Body of pancreas (tissue), 4 donors: ENCODE results near the gene ST7L. TPM values are rescaled to one million over a fixed set of nuclear protein-coding genes. Genes with fewer than 3 reads are reported as not detected.

Experiments
- ATAC-seq: fragments of 150-250 bp; one replicate; pipeline ENCODE4 v1.9.1; 2016
- DNase-seq, 4 donors: peaks; one replicate each; pipeline ENCODE4 v3.0.0-alpha.2; 2019
- H3K27ac ChIP-seq, 4 donors: fragments of 200-600 bp; sonication (generic); 1 replicate in 3 of 4; 2 replicates in 1 of 4; pipeline versions ENCODE4 v1.5.1 to v1.6.1; 2016 to 2019; ENCODE audit warnings: mild to moderate bottlenecking in 1 of 4, mixed read lengths in 1 of 4, moderate library complexity in 1 of 4
- H3K27me3 ChIP-seq, 2 donors: fragments of 200-600 bp; sonication (generic); one replicate each; pipeline ENCODE4 v1.6.0; 2016; ENCODE audit warnings: mild to moderate bottlenecking in 1 of 2
- H3K36me3 ChIP-seq, 2 donors: fragments of 200-600 bp; sonication (generic); replicated peaks in 1 of 2; 2 replicates each; pipeline ENCODE4 v1.5.1; 2016; ENCODE audit warnings: low read depth in 2 of 2; ENCODE audit not compliant: insufficient read depth in 1 of 2
- H3K4me1 ChIP-seq: fragments of 200-600 bp; sonication (generic); one replicate; pipeline ENCODE4 v1.6.0; 2016
- H3K4me3 ChIP-seq, 2 donors: fragments of 200-600 bp; sonication (generic); 1 replicate in 1 of 2; 2 replicates in 1 of 2; pipeline ENCODE4 v1.5.1; 2016 to 2019
- H3K9me3 ChIP-seq, 3 donors: fragments of 200-600 bp; sonication (generic); 1 replicate in 2 of 3; 2 replicates in 1 of 3; pipeline ENCODE4 v1.5.1; 2016
- POLR2A ChIP-seq, 3 donors: fragments of 450-650 bp; IDR thresholded peaks; one replicate each; pipeline ENCODE4 v1.6.1; 2016; ENCODE audit warnings: antibody characterized with exemption in 3 of 3, mild to moderate bottlenecking in 2 of 3
- WGBS, 2 donors: methylation state at CpG; one replicate each; pipeline ENCODE4 v1.1.5; 2017; 5-methylcytosine and 5-hydroxymethylcytosine counted together
- intact Hi-C: fragments of 100-400 bp; cut with DNase I; formaldehyde crosslinking; loops from one replicate; pipeline ENCODE4 v1.15.1; 2023
- total RNA-seq, 2 donors: library from RNA; depleted of rRNA; stranded (reverse); fragments of >200 nt; gene quantifications; one replicate each; pipeline ENCODE4 v1.1.0, GENCODE V29; 2016
- TF ChIP-seq, protein P1 (sequence below), 7 experiments: fragments of 450-650 bp in 4 of 7; fragments of 200-600 bp in 3 of 7; sonication (generic) in 3 of 7; IDR thresholded peaks; one replicate each; pipeline ENCODE4 v1.5.1; 2016 to 2019; ENCODE audit warnings: antibody characterized with exemption in 7 of 7

The ST7L gene
- total RNA-seq, 2 donors from 2014 or later, result 9.6 to 22.3 TPM

DNA sequence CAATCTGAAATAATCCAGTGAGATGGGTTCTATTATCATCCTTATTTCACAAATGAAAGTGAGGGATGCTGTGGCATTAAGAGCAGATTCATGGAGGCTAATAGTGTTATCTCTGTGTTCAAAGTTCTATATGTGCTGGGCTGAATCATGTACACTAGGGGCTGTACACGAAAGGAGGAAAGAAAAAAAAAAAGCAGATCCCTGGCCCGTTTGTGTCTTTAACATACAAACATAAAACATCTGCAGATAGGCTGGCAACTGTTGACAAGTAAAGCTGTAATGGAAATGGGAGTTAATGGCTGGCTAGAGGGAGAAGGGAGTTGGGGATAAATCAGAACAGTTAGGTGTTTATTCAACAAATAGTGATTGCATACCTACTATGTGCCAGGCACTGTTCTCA, 107.0 kb downstream of the ST7L start:
- peaks cover 0 to 10% of the 10 kb centered on the region in 2 donors for H3K27me3 ChIP-seq
- H3K4me3 ChIP-seq, result no peak overlapping the region
- H3K36me3 ChIP-seq, result no peaks in the 10 kb centered on the region
- no peaks in the 10 kb centered on the region for H3K9me3 ChIP-seq
- H3K4me1 ChIP-seq, result peaks cover 24% of the 10 kb centered on the region
- no peak overlapping the region for H3K27ac ChIP-seq
- DNase-seq, result no peak
- TF ChIP-seq, protein P1, sequence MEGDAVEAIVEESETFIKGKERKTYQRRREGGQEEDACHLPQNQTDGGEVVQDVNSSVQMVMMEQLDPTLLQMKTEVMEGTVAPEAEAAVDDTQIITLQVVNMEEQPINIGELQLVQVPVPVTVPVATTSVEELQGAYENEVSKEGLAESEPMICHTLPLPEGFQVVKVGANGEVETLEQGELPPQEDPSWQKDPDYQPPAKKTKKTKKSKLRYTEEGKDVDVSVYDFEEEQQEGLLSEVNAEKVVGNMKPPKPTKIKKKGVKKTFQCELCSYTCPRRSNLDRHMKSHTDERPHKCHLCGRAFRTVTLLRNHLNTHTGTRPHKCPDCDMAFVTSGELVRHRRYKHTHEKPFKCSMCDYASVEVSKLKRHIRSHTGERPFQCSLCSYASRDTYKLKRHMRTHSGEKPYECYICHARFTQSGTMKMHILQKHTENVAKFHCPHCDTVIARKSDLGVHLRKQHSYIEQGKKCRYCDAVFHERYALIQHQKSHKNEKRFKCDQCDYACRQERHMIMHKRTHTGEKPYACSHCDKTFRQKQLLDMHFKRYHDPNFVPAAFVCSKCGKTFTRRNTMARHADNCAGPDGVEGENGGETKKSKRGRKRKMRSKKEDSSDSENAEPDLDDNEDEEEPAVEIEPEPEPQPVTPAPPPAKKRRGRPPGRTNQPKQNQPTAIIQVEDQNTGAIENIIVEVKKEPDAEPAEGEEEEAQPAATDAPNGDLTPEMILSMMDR (IDR thresholded peaks at IDR 0.05), result no peak
- TF ChIP-seq POLR2A (IDR thresholded peaks at IDR 0.05), result no peak
- no peak for ATAC-seq
- intact Hi-C loops, result no loop called here
- WGBS, 2 donors, result 21 to 36% methylated on average over 2 of the region's 2 CpGs

DNA sequence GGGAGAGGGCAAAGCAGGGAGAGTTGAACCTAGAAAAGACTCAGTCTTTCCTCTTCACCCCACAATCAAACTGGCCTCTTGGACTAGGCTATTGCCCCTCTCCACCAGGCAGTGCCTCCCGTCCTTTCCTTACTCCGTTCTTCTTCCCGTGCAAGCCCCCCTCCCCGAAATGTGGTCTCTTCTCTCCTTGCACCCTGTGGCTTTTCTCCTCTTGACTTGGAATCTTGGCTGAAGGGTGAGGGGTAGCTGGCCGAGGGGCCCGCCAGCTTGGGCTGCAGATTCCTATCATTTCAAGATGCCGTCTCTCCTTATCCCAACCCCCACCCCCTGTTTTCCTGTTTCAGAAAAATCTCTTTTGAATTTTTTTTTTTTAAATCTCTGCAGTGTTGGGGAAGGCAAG, 108.6 kb downstream of the ST7L start:
- Histone ChIP-seq H3K4me3 (no peak overlapping the region), H3K27ac (no peak overlapping the region), H3K4me1 (peaks cover 20% of the 10 kb centered on the region), H3K27me3 (peaks cover 0 to 10% of the 10 kb centered on the region in 2 donors), H3K9me3 (no peaks in the 10 kb centered on the region), H3K36me3 (no peaks in the 10 kb centered on the region)
- WGBS, 2 donors, result 81 to 83% methylated on average over 7 of the region's 7 CpGs
- intact Hi-C loops, result no loop called here
- ATAC-seq (no peak), DNase-seq (no peak)
- TF ChIP-seq, protein P1 (IDR thresholded peaks at IDR 0.05), result no peak

DNA sequence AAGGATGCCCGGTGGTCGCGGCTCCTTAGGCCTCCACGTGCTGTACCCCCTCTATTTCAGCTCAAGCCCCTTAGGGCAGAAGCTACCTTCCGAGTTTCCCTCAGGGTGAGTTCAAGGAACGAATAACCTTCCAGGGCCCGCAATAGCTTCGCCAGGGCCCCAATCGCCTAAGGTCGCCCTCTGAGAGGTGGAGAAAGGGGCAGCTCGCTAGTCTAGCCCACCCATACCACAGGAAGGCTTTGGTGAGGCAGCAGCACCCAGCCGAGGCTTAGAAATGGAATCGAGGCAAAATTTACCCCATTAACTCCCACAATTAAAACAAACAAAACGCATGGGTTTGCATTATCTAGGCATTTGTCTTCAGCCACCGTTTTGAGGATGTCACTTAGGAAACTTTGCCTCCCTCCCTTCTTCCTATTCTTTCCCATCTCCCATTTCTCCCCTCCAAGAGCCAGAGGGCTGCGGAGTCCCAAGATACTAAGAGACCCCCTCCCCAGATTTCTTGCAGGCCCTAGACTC, 109.2 kb downstream of the ST7L start:
- H3K9me3 ChIP-seq, result no peaks in the 10 kb centered on the region
- no peaks in the 10 kb centered on the region for H3K36me3 ChIP-seq
- no peak for ATAC-seq
- no peak overlapping the region for H3K27ac ChIP-seq
- DNase-seq, result no peak
- TF ChIP-seq, protein P1 (IDR thresholded peaks at IDR 0.05), result no peak
- no peak for TF ChIP-seq POLR2A (IDR thresholded peaks at IDR 0.05)
- H3K27me3 ChIP-seq, result peaks cover 0 to 10% of the 10 kb centered on the region in 2 donors
- H3K4me3 ChIP-seq, result no peak overlapping the region
- intact Hi-C loops, result no loop called here
- WGBS, 2 donors, result 66 to 67% methylated on average over 8 to 16 of the region's 16 CpGs
- peaks cover 18% of the 10 kb centered on the region for H3K4me1 ChIP-seq

DNA sequence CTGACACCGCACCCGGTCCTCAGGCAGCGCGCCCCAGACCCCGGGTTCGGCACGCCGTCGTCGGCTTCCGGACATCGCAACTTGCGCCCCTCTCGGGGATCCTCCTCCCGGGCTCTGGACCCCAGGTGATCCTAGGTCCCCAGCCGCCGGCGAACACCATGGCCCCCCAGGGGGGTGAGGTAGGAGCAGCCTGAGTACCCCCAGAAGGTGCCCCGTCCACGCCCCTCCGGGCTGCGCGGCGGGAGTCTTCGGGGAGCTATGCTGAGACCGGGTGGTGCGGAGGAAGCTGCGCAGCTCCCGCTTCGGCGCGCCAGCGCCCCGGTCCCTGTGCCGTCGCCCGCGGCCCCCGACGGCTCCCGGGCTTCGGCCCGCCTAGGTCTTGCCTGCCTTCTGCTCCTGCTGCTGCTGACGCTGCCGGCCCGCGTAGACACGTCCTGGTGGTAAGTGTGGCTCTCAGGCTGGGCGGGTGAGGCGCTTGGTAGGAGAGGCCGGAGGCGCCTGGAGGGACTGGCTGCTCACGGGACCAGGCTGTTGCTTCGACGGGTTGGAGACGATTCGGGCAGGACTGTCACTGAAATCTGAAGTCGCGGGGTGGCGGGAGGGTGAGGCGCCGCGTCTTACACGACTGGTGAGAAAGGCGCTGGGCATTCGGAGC, 109.8 kb downstream of the ST7L start:
- TF ChIP-seq, protein P1 (IDR thresholded peaks at IDR 0.05), result no peak
- no peak for TF ChIP-seq POLR2A (IDR thresholded peaks at IDR 0.05)
- WGBS, 2 donors, result 22 to 52% methylated on average over 16 to 64 of the region's 66 CpGs
- peaks cover 18% of the 10 kb centered on the region for H3K4me1 ChIP-seq
- H3K36me3 ChIP-seq, result no peaks in the 10 kb centered on the region
- no peaks in the 10 kb centered on the region for H3K9me3 ChIP-seq
- H3K27ac ChIP-seq, result no peak overlapping the region
- intact Hi-C loops, result no loop called here
- H3K27me3 ChIP-seq, result peaks cover 0 to 10% of the 10 kb centered on the region in 2 donors
- ATAC-seq (peak; percentile 34), DNase-seq (peak in 1 of 4 donors; percentile 26)
- H3K4me3 ChIP-seq, result peak overlapping the region; percentile 5 to 6
